T-helper 22 cell (primary cell): ENCODE measurements around the gene VPS13D.

Experiments used
- DNase-seq: peaks from one replicate; pipeline ENCODE4 v3.0.0-alpha.2; 2020; ENCODE audit warnings: low read depth

VPS13D gene

GRCh38 chr1:12339811-12340543 lies 110.1 kb downstream of the VPS13D start:
- DNase-seq, result no peak

GRCh38 chr1:12340544-12340930 lies 110.7 kb downstream of the VPS13D start:
- DNase-seq, result no peak

- no peak for DNase-seq
Observed at GRCh38 chr1:12341667-12342066, 111.8 kb downstream of the VPS13D start.

GRCh38 chr1:12342401-12343003 lies 112.7 kb downstream of the VPS13D start:
- no peak for DNase-seq

- no peak for DNase-seq
Observed at GRCh38 chr1:12343823-12344487, 114.1 kb downstream of the VPS13D start.

GRCh38 chr1:12344596-12345349 lies 114.9 kb downstream of the VPS13D start:
- DNase-seq, result no peak

- DNase-seq, result no peak
Observed at GRCh38 chr1:12345350-12346217, 115.8 kb downstream of the VPS13D start.

GRCh38 chr1:12346483-12347151 lies 116.8 kb downstream of the VPS13D start:
- DNase-seq, result no peak

GRCh38 chr1:12348113-12348512 lies 118.3 kb downstream of the VPS13D start:
- no peak for DNase-seq

GRCh38 chr1:12353981-12354380 lies 124.2 kb downstream of the VPS13D start:
- no peak for DNase-seq

- DNase-seq, result no peak
Observed at GRCh38 chr1:12356004-12356890, 126.4 kb downstream of the VPS13D start.

GRCh38 chr1:12358499-12358898 lies 128.7 kb downstream of the VPS13D start:
- no peak for DNase-seq

GRCh38 chr1:12359359-12360133 lies 129.7 kb downstream of the VPS13D start:
- no peak for DNase-seq

- no peak for DNase-seq
Observed at GRCh38 chr1:12368646-12369045, 138.8 kb downstream of the VPS13D start.

GRCh38 chr1:12369258-12369657 lies 139.4 kb downstream of the VPS13D start:
- no peak for DNase-seq

- no peak for DNase-seq
Observed at GRCh38 chr1:12370333-12370975, 140.6 kb downstream of the VPS13D start.

- DNase-seq, result no peak
Observed at GRCh38 chr1:12371053-12371452, 141.2 kb downstream of the VPS13D start.

GRCh38 chr1:12372180-12372579 lies 142.3 kb downstream of the VPS13D start:
- DNase-seq, result no peak

GRCh38 chr1:12372761-12373160 lies 142.9 kb downstream of the VPS13D start:
- no peak for DNase-seq
